Lower leg skin (tissue), 3 donors: ENCODE results near the gene RBM26.

Experiments used
- POLR2A ChIP-seq, 2 donors: fragments of 450-650 bp; IDR thresholded peaks; one replicate each; pipeline ENCODE4 v1.6.1; 2016 to 2017; ENCODE audit warnings: antibody characterized with exemption in 2 of 2, mild to moderate bottlenecking in 1 of 2, moderate library complexity in 1 of 2
- TF ChIP-seq, protein P1 (sequence below), 3 donors: fragments of 450-650 bp; IDR thresholded peaks; one replicate each; pipeline ENCODE4 v1.5.1; 2016; ENCODE audit warnings: antibody characterized with exemption in 3 of 3, mild to moderate bottlenecking in 3 of 3, moderate library complexity in 2 of 3

DNA sequence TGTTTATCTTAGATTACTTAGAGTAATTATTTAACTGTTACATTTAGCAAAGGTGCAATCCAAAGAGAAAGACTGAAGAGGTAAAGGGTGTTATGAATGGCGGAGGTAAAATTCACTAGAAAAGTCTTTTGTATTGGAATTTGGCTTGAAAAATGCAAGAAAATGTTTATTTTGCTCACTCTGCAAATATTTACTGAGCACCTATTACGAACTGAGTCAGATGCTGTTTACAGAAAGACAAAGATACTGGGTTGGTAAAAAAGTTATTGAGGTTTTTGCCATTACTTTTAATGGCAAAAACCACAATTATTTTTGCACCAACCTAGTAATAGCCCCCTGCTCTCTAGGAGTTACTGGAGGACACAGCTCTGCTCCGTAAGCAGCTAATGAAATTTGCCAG, 135.2 kb downstream of the RBM26 start:
- TF ChIP-seq POLR2A (IDR thresholded peaks at IDR 0.05), result no peak
- TF ChIP-seq, protein P1, sequence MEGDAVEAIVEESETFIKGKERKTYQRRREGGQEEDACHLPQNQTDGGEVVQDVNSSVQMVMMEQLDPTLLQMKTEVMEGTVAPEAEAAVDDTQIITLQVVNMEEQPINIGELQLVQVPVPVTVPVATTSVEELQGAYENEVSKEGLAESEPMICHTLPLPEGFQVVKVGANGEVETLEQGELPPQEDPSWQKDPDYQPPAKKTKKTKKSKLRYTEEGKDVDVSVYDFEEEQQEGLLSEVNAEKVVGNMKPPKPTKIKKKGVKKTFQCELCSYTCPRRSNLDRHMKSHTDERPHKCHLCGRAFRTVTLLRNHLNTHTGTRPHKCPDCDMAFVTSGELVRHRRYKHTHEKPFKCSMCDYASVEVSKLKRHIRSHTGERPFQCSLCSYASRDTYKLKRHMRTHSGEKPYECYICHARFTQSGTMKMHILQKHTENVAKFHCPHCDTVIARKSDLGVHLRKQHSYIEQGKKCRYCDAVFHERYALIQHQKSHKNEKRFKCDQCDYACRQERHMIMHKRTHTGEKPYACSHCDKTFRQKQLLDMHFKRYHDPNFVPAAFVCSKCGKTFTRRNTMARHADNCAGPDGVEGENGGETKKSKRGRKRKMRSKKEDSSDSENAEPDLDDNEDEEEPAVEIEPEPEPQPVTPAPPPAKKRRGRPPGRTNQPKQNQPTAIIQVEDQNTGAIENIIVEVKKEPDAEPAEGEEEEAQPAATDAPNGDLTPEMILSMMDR (IDR thresholded peaks at IDR 0.05), result no peak
